DOHH2 (cell line): ENCODE results near the gene PSEN2.

ENCODE experiments used
- CTCF ChIP-seq: fragments of 200-600 bp; sonication (generic); IDR thresholded peaks from one replicate; pipeline ENCODE4 v1.5.1; 2014; ENCODE audit warnings: antibody characterized with exemption, mild to moderate bottlenecking, low read depth, low read length; ENCODE audit not compliant: poor library complexity, severe bottlenecking
- EZH2phosphoT487 ChIP-seq: fragments of 200-600 bp; sonication (generic); IDR thresholded peaks from 2 replicates; pipeline ENCODE4 v1.6.1; 2017; ENCODE audit warnings: borderline replicate concordance, mild to moderate bottlenecking, antibody characterized with exemption, low read length, moderate library complexity, mixed read lengths

- TF ChIP-seq CTCF: no peak
- no peak for TF ChIP-seq EZH2phosphoT487
Measured at GRCh38 chr1:226838456-226838855, 32.0 kb upstream of the PSEN2 start.
